ENCODE data around the gene DNMBP. TPM values are rescaled to one million over a fixed set of nuclear protein-coding genes. Genes with fewer than 3 reads are reported as not detected.

Gene DNMBP, protein sequence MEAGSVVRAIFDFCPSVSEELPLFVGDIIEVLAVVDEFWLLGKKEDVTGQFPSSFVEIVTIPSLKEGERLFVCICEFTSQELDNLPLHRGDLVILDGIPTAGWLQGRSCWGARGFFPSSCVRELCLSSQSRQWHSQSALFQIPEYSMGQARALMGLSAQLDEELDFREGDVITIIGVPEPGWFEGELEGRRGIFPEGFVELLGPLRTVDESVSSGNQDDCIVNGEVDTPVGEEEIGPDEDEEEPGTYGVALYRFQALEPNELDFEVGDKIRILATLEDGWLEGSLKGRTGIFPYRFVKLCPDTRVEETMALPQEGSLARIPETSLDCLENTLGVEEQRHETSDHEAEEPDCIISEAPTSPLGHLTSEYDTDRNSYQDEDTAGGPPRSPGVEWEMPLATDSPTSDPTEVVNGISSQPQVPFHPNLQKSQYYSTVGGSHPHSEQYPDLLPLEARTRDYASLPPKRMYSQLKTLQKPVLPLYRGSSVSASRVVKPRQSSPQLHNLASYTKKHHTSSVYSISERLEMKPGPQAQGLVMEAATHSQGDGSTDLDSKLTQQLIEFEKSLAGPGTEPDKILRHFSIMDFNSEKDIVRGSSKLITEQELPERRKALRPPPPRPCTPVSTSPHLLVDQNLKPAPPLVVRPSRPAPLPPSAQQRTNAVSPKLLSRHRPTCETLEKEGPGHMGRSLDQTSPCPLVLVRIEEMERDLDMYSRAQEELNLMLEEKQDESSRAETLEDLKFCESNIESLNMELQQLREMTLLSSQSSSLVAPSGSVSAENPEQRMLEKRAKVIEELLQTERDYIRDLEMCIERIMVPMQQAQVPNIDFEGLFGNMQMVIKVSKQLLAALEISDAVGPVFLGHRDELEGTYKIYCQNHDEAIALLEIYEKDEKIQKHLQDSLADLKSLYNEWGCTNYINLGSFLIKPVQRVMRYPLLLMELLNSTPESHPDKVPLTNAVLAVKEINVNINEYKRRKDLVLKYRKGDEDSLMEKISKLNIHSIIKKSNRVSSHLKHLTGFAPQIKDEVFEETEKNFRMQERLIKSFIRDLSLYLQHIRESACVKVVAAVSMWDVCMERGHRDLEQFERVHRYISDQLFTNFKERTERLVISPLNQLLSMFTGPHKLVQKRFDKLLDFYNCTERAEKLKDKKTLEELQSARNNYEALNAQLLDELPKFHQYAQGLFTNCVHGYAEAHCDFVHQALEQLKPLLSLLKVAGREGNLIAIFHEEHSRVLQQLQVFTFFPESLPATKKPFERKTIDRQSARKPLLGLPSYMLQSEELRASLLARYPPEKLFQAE (N-terminal part only)
- total RNA-seq, result 10 to 100 TPM in 1 of 9 donors, 1 to 10 TPM in 8; 3.9 to 11.5 (median 7.2) TPM
- 1 to 10 TPM; 4.6 to 6.1 TPM for polyA plus RNA-seq
- long read RNA-seq, donor 1, full-length matches to known transcripts, result 1 of 6 reads
- long read RNA-seq, donor 1, partial matches to known transcripts, result 5 of 6 reads
- long read RNA-seq, donor 1, other reads (novel, unspliced or antisense), result 0 of 6 reads
- long read RNA-seq, donor 2, partial matches to known transcripts, result 1 of 1 reads
- long read RNA-seq, donor 2, other reads (novel, unspliced or antisense), result 0 of 1 reads
- long read RNA-seq, donor 3, partial matches to known transcripts, result 1 of 1 reads
- long read RNA-seq, donor 3, other reads (novel, unspliced or antisense), result 0 of 1 reads

DNA sequence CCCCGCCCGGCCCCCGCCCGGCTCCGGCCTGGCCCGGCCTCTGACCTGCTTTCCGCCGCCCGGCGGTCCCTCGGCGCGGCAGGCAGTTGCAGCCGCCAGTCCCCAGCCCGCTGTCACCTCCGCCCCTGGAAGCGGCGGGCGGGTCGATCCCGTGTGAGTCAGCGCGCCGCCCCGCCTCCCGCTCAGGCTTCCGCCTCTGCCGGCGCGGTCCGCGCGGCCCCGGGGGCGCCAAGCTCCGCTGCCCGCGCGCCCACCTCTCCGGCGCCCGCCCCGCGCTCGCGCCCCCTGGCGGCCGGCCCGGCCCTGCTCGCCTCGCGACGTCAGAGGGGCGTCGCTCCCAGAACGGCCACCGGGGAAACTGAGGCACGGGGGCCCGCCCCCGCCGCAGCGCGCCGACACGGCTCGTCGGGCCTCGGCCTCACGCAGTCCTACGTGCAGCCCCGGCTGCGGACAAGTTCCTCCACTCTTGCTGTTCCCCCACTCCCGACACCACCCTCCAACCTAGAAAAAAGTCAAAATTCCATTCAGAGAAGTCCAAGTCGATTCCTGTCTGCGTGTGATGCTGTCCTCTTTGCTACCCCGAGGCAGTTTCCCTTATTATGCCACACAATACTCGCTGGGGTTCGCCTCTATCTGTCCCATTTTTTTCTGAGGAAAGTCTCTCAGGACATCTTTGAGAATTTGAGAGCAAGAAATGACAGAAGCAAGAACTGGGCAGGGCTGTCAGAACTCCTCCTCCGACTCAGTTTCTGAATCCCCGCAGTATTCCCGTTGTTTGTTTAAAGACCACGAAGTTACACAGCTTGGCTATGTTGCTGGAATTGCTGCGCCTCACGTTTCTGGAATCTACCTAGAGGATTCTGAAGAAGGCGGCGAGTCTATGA is at the start of gene DNMBP:
Gene DNMBP (minus strand): TSS at position 155 of the 884 bp plus-strand sequence. CDS start 37,823 bp downstream, outside the sequence.
- H3K27ac ChIP-seq, result peak within 1 kb of the TSS; percentile 55 to 92 (median 84)
- no peaks in the 10 kb centered on the region for H3K36me3 ChIP-seq
- H3K4me3 ChIP-seq, result peak within 1 kb of the TSS; percentile 62 to 99 (median 84)
- whole genome bisulfite sequencing, 4 donors, result 3 to 10% (median 5%) methylated on average over 28 to 86 of the region's 86 CpGs
- DNase-seq (peak; percentile 89 to 94 (median 91)), ATAC-seq (peak; percentile 80 to 96 (median 94))
- H3K4me1 ChIP-seq, result peaks cover 0 to 52% (median 32%) of the 10 kb centered on the region in 12 donors
- H3K9me3 ChIP-seq, result no peaks in the 10 kb centered on the region
- intact Hi-C loops (cut with DNase I), result loop anchor here in 9 of 10 donors (1.0 to 10.0 kb wide), 17 partner anchors 32 to 165 kb away; no protein-coding TSS in a partner anchor
- H3K27me3 ChIP-seq, result no peaks in the 10 kb centered on the region
- TF ChIP-seq, protein P1, sequence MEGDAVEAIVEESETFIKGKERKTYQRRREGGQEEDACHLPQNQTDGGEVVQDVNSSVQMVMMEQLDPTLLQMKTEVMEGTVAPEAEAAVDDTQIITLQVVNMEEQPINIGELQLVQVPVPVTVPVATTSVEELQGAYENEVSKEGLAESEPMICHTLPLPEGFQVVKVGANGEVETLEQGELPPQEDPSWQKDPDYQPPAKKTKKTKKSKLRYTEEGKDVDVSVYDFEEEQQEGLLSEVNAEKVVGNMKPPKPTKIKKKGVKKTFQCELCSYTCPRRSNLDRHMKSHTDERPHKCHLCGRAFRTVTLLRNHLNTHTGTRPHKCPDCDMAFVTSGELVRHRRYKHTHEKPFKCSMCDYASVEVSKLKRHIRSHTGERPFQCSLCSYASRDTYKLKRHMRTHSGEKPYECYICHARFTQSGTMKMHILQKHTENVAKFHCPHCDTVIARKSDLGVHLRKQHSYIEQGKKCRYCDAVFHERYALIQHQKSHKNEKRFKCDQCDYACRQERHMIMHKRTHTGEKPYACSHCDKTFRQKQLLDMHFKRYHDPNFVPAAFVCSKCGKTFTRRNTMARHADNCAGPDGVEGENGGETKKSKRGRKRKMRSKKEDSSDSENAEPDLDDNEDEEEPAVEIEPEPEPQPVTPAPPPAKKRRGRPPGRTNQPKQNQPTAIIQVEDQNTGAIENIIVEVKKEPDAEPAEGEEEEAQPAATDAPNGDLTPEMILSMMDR (IDR thresholded peaks at IDR 0.05), result peak; percentile 28 to 68 (median 55)
- TF ChIP-seq POLR2A (IDR thresholded peaks at IDR 0.05), result peak in 1 of 2 donors; percentile 48

DNA sequence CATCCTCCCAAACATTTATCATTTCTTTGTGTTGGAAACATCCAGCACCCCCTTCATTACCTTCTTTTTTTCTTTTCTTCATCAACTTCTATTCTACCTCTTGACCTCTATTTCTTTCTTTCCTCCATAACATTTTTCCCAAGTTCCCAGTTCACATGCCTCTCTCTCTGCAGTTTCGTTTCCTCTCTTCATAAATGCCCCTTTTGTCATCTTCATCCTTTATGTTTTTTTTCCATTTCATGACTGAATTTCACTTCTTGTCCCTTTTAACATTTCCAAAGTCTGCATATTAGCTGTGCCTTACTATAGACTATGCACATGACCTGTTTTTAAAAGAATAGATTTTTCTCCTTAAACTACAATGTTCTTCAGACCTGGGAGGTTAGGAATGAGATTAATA is 48.2 kb upstream of the DNMBP start:
- H3K4me1 ChIP-seq, result no peaks in the 10 kb centered on the region
- H3K4me3 ChIP-seq, result no peak overlapping the region
- WGBS, 4 donors, result 43 to 67% (median 63%) methylated on average over 1 of the region's 1 CpG
- intact Hi-C loops (cut with DNase I), result no loop called here
- TF ChIP-seq POLR2A (IDR thresholded peaks at IDR 0.05), result no peak
- TF ChIP-seq, protein P1 (IDR thresholded peaks at IDR 0.05), result no peak
- peaks cover 0 to 9% (median 2%) of the 10 kb centered on the region in 12 donors for H3K9me3 ChIP-seq
- no peak for DNase-seq
- ATAC-seq, result no peak
- peaks cover 0 to 17% (median 0%) of the 10 kb centered on the region in 9 donors for H3K27me3 ChIP-seq
- H3K36me3 ChIP-seq, result no peaks in the 10 kb centered on the region
- H3K27ac ChIP-seq, result no peak overlapping the region
